GM21515 (cell line): ENCODE data around the gene AP3B1.
A peak's percentile ranks its signal among the peaks of the same experiment; 100 is the strongest.
"Not testable (repeated sequence)": the region's sequence is repeated elsewhere in the genome, so short reads cannot be mapped to it uniquely, and the experiment has no call there.

Experiments used
- ATAC-seq: cut with Tn5 transposase; IDR thresholded peaks from one replicate; pipeline ENCODE4 v1.9.1; 2021; ENCODE audit not compliant: unreplicated experiment

AP3B1 gene

DNA sequence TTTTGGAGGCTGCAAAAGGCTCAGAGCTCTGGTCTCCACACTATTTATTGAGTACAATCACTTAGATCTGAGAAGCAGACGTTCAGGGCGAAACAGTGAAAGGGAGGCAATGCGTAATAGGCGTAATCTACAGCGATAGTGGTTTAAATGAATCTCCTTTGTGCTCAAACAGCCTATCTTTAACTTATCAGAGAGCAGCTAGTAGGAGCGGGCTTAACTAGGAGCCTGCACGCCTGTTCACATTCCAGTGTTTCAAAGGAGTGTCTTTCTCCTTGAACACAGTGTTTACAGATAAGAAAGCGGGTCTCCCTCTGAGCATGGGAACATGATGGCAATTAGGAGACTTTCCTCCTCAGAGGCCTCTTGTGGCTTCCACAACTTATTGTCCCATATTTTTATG, 49.4 kb downstream of the AP3B1 start:
- no peak for ATAC-seq

DNA sequence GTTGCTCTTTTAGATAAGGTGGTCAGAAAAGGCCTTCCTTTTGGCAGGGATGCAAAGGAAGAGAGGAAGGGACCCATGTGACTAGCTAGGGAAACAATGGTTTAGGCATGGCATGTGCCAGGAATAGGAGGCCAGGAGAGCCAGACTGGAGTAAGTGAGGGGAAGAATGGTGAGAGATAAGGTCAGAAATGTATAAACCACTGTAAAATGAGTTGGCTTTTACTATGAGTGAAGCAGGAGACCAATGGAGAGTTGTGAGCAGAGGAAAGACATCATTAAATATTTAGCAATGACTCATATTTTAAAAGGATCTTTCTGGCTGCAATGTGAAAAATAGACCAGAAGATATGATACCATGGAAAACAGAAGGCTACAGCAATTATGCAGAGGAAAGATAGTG, 50.9 kb downstream of the AP3B1 start:
- ATAC-seq: no peak

DNA sequence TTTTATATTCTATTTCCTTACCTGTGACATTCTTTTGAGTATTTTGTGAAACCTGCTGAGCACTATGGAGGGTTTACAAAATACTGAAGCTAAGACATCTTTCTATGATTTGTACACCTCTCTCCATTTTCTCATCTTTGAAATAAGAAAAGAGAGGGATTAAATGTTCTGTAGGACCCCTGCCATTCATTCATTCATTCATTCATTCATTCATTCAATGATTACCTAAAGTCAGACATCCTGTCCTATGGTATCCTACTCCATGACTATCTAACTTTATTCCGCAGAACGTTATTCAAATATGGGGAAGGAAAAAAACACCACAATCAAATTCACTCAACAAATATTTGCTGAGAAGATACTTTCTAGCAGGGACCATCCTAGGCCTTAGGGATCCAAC, 51.4 kb downstream of the AP3B1 start:
- no peak for ATAC-seq

DNA sequence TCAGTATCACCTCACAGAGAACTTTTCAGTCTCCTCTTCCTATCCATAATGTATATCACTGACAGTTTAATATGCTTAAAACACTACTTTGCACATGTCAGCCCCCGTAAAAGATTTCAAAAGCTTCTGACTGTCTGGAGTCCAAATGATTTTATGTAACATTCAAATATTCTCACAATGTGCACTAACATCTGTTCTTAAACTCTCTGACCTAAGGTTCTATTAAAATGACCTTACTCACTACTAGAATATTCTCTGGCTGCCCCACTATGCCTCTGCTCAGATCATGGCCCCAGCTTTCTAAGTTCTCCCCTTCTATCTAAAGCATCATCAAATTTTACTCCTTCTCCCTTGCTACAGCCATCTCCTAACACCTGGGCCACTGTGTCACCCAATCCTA, 52.5 kb downstream of the AP3B1 start:
- no peak for ATAC-seq

DNA sequence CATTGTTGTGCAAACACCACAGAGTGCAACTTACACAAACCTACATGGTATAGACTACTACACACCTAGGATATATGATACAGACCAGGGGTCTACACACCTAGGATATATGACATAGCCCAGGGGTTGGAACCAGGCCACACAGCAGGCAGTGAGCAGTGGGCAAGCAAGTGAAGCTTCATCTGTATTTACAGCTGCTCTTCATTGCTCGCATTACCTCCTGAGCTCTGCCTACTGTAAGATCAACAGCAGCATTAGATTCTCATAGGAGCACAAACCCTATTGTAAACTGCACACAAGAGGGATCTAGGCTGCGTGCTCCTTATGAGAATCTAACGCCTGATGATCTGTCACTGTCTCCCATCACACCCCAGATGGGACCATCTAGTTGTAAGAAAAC, 56.6 kb downstream of the AP3B1 start:
- ATAC-seq: no peak

DNA sequence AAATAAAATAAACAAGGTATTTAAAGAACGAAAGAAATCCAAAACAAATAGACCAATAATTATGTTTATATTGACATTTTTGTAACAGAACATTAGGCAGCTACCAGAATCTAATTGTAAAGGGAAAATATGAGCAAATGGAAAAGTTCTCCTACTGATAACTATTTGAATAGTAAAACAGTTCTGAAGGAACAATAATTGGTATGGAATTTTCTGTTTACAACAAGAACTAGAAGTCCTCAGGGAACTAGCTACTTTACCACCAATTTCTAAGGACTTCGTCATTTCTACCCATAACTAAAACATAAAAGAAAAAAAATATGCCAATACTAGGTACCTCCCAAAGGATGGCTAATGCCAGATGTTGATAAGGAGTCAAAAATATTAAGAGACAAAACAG, 58.5 kb downstream of the AP3B1 start:
- ATAC-seq: no peak

DNA sequence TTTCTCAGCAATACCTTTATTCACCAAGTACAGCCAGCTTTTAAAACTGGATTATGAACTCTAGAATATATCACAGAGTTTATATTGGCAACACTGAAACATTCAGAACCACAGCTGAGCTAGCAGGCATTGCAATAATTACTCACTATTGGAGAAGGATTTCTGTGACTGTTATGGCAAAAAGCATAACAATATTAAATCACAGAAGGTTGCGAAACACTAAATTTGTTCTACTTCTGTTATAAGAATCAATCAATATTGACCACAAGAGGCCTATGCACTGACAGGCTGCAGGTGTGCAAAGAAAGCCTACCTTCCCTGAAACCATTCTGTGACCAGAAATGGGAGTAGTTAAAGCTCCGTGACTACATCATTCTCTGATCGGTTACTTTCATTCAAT, 59.2 kb downstream of the AP3B1 start:
- no peak for ATAC-seq

DNA sequence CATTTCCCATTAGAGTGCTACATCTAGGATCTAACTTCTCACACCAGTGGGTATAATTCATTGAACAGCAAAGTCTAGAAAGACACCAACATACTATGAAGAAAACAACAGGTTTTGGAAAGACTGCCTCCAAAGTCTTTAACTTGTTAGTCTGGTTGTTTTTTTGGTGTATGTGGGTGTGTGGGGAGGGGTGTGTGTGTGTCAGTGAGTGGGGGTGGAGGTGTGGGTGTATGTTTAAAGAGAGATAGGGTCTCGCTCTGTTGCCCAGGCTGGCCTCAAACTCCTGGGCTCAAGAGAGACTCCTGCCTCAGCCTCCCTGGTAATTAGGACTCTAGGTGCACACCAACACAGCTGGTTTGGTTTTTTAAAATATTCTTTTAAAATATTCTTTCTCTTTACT, 59.7 kb downstream of the AP3B1 start:
- ATAC-seq: no peak

DNA sequence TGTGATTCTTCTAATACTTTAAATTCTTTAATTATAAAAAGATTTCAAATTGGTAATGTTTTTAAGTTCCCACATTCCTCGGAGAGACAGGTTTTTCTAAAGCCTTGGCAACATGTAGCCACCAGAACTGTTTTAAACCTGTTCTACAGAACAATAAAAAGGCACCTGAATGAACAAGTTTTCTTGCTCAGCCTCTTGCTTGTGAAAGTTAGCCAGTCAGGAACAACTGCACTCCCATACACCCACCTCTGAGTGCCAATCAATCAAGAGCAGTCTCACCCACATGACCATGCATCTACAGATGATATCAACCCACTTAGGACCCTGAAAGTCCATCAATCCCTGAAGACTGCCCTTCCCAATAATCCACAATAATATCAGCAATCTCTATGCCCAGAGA, 62.3 kb downstream of the AP3B1 start:
- ATAC-seq: no peak

DNA sequence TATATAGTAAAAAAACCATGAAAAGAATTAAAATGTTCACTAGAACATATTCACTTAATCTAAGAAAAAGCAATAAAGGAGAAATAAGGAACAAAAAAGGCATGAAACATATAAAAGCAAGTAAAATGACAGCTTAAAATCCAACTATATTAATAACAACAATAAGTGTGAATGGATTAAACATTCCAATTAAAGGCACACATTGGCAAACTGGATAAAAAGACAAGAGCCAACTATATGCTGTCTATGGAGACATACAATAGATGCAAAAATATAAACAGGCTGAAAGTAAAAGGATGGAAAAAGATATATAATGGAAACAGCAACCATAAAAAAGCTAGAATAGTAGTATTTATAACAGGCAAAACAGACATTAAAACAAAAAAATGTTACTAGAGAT, 70.1 kb downstream of the AP3B1 start:
- ATAC-seq: no peak

DNA sequence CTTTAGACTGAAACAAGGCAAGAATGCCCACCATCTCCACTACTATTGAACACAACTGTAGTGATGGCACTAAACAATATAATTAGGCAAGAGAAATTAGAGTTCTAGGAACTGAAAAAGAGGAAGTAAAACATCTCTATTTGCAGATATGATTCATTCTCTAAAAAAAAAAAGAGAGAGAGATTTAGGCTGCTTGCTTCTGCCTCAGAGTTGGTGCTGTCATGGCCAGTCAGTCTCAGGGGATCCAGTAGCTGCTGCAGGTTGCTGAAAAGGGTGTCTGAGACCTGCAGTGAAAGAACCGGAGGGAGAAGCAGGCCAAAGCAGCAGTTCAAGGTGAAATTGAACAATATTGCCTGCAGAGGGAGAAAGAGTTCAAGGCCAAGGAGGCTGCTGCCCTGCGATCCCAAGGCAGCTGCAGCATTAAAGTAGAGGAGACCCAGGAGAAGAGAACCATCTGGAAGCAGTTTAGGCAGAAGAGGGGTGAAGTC, 72.5 kb downstream of the AP3B1 start:
- ATAC-seq: peak; percentile 98

DNA sequence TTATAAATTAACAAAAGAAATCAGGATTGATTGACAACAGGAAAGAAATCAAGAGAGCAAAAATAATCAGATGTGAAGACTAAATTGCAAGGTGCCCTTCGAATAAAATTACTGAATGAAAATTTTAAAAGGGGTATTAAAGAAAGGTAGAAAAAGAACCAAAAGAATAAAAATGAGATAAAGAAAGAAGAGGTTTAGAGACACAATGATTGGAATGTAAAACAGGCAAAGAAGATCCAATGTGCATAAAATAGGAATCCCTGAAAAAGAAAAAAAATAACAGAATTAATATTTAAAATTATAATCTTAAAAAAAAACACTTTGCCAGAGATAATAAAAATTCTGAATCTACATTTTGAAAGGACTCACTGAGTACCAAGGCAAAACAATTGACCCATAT, 73.0 kb downstream of the AP3B1 start:
- no peak for ATAC-seq

DNA sequence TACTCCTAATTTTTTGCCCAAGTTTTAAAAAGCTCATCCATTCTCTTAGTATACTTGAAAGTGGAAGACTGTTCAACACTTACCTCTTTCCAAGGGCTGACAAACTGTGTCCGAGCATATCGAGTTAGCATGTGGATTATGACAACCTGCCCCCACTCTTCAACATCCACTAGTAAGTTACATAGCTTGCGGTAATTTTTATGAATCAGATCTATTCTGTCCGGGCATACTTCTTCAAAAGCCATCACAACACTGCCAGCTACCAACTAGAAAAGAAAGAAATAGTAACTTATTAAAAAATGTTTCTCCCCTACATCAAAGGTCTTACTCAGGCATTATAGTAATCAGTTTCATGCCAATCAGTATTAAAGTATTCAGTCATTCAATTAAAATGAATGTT, 78.5 kb downstream of the AP3B1 start:
- ATAC-seq: no peak

DNA sequence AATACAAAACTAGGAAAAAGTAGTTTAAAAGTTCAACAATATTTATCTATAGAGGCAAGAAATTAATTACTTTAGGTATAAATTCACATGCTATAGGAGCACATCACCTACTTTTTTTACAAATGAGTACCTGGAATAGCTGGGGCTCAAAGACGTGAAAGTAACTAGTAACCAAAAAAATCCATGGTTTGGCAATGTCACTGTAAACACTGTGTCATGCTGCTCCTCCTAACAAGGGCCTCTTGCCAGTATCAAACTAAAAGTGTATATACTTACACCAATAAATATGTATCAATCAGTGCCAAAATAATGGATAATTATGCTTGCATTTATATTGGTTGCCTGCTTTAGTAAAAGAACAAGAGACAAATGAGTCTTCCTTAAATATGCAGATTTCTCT, 78.9 kb downstream of the AP3B1 start:
- ATAC-seq: no peak

DNA sequence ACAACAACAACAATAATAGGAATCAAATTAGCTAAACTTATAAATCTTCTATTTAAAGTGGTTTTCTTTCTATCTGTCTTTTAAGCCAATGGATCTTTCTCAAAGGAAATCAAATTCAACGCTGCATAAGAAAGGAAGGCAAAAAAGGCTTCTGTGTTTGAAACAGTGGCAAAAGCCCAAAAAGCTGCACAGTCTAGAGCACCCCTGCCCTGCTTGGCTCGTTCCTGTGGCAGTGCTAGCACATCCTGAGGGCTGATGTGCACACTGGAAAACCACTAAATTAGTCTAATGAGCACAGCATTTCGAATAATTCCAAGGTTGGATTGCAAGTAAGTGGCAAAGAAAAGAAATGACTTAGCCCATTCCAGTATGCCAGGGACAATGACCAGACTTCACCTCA, 80.7 kb downstream of the AP3B1 start:
- no peak for ATAC-seq

DNA sequence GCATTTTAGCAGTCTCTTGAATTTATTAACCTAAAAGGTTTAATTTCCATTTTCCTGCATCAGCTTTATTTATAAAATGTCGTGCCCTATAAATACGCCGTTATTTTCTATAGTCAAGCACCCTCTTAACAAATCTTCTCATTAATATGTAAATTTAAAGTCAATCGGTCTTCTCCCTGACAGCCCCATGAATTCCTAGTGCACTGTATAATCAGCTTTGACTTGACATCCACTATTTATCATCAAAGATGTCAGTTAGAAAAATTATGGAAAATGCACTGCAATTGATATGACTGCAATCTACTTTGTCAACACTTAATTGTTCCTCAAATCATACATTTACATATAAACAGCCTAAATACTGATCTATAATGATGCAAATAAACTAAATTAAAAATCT, 83.4 kb downstream of the AP3B1 start:
- no peak for ATAC-seq

DNA sequence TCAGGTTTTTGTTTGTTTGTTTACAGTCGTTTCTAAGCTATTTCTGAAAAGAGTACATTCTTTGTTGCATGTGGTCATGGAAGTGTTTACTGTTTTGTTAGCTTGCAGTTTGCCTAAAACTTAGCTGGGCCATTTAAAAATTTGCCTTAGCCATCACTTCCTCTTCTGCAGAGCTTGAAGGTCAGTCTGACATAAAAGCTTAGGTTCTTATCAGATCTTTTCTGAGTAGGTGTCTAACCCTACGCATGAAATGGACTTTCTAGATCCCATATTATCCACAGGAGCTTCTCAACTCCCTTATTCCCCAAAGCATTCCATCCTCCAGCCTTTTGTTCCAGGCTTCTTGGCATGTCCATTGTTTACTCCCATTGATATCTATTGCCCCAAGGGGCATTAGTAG, 90.3 kb downstream of the AP3B1 start:
- no peak for ATAC-seq

DNA sequence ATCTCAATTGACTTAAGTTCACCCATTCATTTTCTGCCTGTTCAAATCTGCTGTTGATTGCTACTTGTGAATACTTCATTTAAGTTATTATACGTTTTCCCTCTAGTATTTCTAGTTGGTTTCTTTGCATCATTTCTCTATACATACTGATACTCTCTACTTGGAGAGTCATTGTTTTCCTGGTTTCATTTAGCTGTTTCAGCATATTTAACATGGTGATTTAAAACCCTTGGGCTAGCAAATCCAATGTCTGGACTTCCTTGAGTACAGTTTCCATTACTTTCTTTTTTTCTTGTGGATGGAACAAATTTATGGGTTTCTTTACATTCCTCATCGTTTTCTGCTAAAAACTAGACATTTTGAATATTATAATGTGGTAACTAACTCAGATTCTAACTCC, 90.7 kb downstream of the AP3B1 start:
- ATAC-seq: no peak

DNA sequence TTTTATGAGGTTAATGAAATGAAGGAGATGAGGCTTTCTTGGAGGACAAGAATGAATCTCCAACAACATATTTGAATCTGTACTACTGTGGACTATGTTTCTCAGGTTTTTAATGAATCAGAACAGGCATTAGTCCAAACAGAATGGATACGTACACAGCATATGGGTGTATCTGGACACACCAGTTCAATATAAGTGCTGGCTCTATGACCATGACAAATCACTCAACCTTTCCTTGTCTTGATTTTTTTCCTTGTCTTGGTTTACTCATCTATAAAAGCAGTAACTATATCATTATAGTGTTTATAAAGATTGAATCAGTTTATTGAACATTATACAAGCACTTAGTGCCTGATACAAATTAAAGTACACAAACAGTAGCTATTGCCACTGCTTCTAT, 104.1 kb downstream of the AP3B1 start:
- no peak for ATAC-seq

DNA sequence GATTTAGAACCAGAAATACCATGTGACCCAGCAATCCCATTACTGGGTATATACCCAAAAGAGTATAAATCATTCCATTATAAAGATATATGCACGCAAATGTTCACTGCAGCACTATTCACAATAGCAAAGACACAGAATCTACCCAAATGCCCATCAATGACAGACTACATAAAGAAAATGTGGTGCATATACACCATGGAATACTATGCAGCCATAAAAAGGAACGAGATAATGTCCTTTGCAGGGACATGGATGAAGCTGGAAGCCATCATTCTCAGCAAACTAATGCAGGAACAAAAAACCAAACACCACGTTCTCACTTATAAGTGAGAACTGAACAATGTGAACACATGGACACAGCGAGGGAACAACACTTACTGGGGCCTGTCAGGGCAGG, 105.8 kb downstream of the AP3B1 start:
- ATAC-seq: not testable (repeated sequence)

DNA sequence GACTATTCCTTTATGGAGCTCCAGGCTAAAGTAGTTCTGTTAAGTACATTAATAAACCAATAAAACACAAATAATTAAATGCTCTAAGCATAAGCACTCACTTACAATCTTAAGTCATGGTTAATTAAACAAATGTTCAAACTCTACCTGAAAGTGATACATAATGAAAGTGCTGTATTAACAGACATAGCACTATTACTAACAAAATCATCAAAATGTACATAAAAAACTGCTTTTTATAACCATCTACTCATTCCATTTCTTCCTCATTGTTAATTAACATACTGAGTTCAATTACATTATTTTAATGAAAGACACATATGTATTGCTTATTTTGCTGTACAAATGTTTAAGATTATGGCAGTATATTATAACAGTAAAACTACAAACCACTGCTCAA, 107.3 kb downstream of the AP3B1 start:
- ATAC-seq: no peak

DNA sequence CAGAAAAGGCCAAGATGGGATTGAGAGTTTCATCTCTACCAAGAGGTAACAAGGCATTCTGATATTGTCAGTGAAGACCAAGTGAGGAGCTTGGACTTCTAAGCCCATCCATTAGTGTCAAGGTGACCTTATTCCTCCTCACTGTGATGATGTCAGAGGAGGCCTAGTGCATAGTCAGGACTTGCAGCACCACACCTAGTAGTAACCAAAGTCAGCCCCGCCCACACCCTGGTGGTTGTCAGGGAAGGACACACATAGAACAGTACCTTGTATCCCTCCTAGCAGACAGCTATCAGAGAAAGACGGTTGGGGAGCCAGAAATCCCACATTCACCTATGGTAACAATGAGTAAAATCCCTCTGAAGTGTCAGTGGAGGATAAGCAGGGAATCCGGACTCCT, 111.7 kb downstream of the AP3B1 start:
- ATAC-seq: no peak

DNA sequence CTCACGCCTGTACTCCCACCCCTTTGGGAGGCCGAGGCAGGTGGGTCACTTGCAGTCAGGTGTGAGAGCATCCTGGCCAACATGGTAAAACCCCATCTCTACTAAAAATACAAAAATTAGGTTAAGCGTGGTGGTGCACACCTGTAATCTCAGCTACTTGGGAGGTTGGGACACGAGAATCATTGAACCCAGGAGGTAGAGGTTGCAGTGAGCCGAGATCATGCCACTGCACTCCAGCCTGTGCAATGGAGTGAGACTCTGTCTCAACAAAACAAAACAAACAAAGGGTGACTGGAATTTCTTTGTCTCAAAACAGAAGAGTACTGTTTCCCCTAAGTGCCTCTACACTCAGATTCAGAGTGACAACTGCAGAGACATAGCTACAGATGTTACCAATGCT, 116.1 kb downstream of the AP3B1 start:
- ATAC-seq: no peak

DNA sequence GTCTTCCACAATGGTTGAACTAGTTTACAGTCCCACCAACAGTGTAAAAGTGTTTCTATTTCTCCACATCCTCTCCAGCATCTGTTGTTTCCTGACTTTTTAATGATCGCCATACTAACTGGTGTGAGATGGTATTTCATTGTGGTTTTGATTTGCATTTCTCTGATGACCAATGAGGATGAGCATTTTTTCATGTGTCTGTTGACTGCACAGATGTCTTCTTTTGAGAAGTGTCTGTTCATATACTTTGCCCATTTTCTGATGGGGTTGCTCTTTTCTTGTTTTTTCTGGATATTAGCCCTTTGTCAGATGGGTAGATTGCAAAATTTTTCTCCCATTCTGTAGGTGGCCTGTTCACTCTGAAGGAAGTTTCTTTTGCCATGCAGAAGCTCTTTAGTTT, 124.2 kb downstream of the AP3B1 start:
- ATAC-seq: not testable (repeated sequence)
